KMS-11 (cell line): ENCODE results near the gene TSPAN1.
A peak's percentile ranks its signal among the peaks of the same experiment; 100 is the strongest.

Experiments used
- H2AFZ ChIP-seq: fragments of 200-600 bp; sonication (generic); 2 replicates; pipeline ENCODE4 v1.6.1; 2016; ENCODE audit warnings: antibody characterized with exemption, mixed run types, low read depth
- H3K27ac ChIP-seq: fragments of 200-600 bp; sonication (generic); 2 replicates; pipeline ENCODE4 v1.6.1; 2016; ENCODE audit warnings: mild to moderate bottlenecking, mixed run types
- H3K27me3 ChIP-seq: fragments of 200-600 bp; sonication (generic); 2 replicates; pipeline ENCODE4 v1.6.1; 2017; ENCODE audit warnings: mild to moderate bottlenecking, low read depth, mixed run types, moderate library complexity; ENCODE audit not compliant: insufficient read depth
- H3K36me3 ChIP-seq: fragments of 200-600 bp; sonication (generic); 2 replicates; pipeline ENCODE4 v1.6.1; 2017; ENCODE audit warnings: mild to moderate bottlenecking, mixed run types; ENCODE audit not compliant: insufficient read depth
- H3K4me1 ChIP-seq: fragments of 200-600 bp; sonication (generic); 2 replicates; pipeline ENCODE4 v1.6.1; 2016; ENCODE audit warnings: mild to moderate bottlenecking, low read depth, mixed run types; ENCODE audit not compliant: poor library complexity, severe bottlenecking
- H3K4me2 ChIP-seq: fragments of 200-600 bp; sonication (generic); 2 replicates; pipeline ENCODE4 v1.7.0; 2016; ENCODE audit warnings: mild to moderate bottlenecking, mixed run types
- H3K4me3 ChIP-seq: fragments of 200-600 bp; sonication (generic); IDR thresholded peaks from 2 replicates; pipeline ENCODE4 v1.6.1; 2017; ENCODE audit warnings: low read depth, low read length, mixed read lengths; ENCODE audit not compliant: insufficient read depth
- H3K79me2 ChIP-seq: fragments of 200-600 bp; sonication (generic); 2 replicates; pipeline ENCODE4 v1.6.1; 2016; ENCODE audit warnings: low read depth, mixed run types; ENCODE audit not compliant: insufficient read depth
- H3K9ac ChIP-seq: fragments of 200-600 bp; sonication (generic); 2 replicates; pipeline ENCODE4 v1.6.1; 2016; ENCODE audit warnings: mild to moderate bottlenecking, mixed run types
- H4K20me1 ChIP-seq: fragments of 200-600 bp; sonication (generic); 2 replicates; pipeline ENCODE4 v1.6.1; 2016; ENCODE audit warnings: mild to moderate bottlenecking, mixed run types; ENCODE audit not compliant: insufficient read depth
- TF ChIP-seq, protein P1 (sequence below): fragments of 200-600 bp; sonication (generic); conservative IDR thresholded peaks from 2 replicates; pipeline ENCODE4 v1.6.1; 2017; ENCODE audit warnings: low read depth, mild to moderate bottlenecking, antibody characterized with exemption, low read length, moderate library complexity, mixed read lengths

TSPAN1 gene

DNA sequence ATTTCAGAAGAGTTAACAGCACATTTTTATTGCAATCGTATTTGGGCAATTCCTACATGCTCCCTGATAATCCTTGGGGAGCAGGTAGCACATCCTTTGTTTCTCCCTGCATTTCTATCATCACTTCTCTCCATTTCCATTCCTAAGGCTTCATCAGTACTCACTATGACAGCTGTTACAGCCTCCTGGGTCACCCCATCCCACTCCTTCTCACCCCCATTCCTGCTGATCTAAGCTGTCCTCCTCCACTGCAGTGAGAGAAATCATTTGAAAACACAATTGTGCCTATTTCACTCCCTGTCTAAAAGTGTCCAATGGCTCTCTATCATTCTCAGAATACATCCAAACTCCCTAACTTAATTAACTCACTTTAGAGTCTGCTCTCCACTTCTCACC, 17.0 kb upstream of the TSPAN1 start:
- Histone ChIP-seq H3K27me3 (no peaks in the 10 kb centered on the region), H3K4me3 (no peak overlapping the region), H3K4me2 (peak overlapping the region; percentile 30; the same call in 1 of the 2 replicates), H3K27ac (no peak overlapping the region; the same call in 1 of the 2 replicates), H2AFZ (no peak overlapping the region), H3K4me1 (peaks cover 52% of the 10 kb centered on the region), H3K79me2 (no peaks in the 10 kb centered on the region), H3K9ac (no peak overlapping the region), H3K36me3 (no peaks in the 10 kb centered on the region), H4K20me1 (no peaks in the 10 kb centered on the region)
- TF ChIP-seq, protein P1, sequence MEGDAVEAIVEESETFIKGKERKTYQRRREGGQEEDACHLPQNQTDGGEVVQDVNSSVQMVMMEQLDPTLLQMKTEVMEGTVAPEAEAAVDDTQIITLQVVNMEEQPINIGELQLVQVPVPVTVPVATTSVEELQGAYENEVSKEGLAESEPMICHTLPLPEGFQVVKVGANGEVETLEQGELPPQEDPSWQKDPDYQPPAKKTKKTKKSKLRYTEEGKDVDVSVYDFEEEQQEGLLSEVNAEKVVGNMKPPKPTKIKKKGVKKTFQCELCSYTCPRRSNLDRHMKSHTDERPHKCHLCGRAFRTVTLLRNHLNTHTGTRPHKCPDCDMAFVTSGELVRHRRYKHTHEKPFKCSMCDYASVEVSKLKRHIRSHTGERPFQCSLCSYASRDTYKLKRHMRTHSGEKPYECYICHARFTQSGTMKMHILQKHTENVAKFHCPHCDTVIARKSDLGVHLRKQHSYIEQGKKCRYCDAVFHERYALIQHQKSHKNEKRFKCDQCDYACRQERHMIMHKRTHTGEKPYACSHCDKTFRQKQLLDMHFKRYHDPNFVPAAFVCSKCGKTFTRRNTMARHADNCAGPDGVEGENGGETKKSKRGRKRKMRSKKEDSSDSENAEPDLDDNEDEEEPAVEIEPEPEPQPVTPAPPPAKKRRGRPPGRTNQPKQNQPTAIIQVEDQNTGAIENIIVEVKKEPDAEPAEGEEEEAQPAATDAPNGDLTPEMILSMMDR = no peak

DNA sequence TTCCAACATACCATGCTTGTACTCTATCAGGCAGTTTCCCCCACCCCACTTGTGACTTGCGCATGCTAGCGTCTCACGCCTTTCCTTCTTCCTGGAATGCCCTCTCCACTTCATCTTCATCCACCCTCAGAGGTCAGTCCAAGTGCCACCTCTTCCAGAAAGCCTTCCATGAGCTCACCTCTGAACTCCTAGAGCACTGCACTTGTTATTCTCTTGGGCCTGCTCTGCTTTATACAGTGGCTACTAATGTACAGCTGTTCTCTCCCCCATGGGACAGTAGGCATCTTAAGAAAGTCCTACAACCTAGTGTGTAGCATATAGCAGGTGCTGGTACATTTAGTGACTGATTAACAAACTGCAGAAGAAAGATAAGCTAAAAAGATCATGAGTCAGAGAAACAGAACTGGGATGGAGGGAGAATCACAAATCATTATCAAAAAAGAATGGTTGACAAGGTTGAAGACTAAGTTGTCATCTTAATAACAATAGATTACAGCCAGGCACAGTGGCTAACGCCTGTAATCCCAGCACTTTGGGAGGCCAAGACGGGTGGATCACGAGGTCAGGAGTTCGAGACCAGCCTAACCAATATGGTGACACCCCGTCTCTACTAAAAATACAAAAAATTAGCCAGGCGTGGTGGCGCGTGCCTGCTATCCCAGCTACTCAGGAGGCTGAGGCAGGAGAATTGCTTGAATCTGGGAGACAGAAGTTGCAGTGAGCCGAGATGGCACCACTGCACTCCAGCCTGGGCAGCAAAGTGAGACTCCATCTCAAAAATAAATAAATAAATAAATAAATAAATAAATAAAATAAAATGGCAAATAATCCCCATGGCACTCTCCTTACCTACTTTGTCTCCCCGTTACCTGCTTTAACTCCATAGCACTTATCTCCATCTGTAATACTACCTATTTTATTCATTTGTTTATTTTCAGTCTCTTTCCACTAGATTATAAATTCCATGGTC, 16.3 kb upstream of the TSPAN1 start:
- H3K79me2 ChIP-seq = no peaks in the 10 kb centered on the region
- H3K36me3 ChIP-seq = no peaks in the 10 kb centered on the region
- no peaks in the 10 kb centered on the region for H4K20me1 ChIP-seq
- H3K9ac ChIP-seq = peak overlapping the region; percentile 6; the same call in 1 of the 2 replicates
- H3K4me2 ChIP-seq = peak overlapping the region; percentile 86
- no peak overlapping the region for H3K4me3 ChIP-seq
- peak overlapping the region; percentile 76 for H3K27ac ChIP-seq
- peak overlapping the region; percentile 58 for H2AFZ ChIP-seq
- H3K27me3 ChIP-seq = no peaks in the 10 kb centered on the region
- H3K4me1 ChIP-seq = peaks cover 49% of the 10 kb centered on the region
- TF ChIP-seq, protein P1 = no peak

DNA sequence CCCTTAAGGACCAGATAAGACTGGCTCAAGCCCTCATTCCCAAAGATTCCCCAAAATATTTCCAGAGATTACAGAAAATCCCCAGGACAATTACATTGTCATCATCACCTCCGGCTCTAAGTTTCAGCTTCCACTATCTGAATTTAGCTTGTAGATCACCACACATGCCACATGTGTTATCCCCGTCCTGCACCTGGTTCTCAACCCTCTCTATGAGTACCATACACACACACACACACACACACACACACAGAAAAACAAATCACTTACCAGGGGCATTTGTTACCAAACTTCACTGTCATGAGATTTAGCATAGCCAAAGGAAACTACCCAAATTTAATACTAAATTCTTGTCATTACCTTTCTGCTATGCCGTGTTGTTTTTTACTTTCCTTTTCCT, 15.4 kb upstream of the TSPAN1 start:
- TF ChIP-seq, protein P1 = no peak
- H2AFZ ChIP-seq = peak overlapping the region; percentile 58
- H3K4me3 ChIP-seq = peak overlapping the region; percentile 46

DNA sequence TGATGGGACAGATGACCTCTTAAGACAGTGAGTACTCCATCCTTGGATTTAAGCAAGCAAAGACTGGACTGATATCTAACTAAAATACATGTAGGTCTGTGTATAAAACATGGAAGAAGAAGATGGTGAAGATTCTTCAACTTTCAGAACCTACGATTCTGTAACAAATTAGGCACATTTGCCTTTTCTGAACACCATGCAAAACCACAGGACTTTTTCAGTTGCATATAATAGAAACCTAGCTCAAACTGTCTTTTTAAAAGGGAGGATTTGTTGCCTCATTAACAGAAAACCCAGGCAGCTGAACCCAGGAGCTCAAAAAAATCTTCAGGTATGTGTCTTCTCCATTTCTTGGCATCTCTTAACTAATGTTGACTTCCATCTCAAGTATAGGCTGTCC, 14.7 kb upstream of the TSPAN1 start:
- Histone ChIP-seq H3K79me2 (no peaks in the 10 kb centered on the region), H3K4me3 (peak overlapping the region; percentile 46), H3K27ac (peak overlapping the region; percentile 76), H3K27me3 (no peaks in the 10 kb centered on the region), H3K36me3 (no peaks in the 10 kb centered on the region), H3K4me1 (peaks cover 44% of the 10 kb centered on the region), H4K20me1 (no peaks in the 10 kb centered on the region), H3K9ac (peak overlapping the region; percentile 27; the same call in 1 of the 2 replicates), H3K4me2 (peak overlapping the region; percentile 86), H2AFZ (peak overlapping the region; percentile 58)
- TF ChIP-seq, protein P1 = no peak

More for the DNA sequence above, 15.4 kb upstream of the TSPAN1 start:
- H3K36me3 ChIP-seq = no peaks in the 10 kb centered on the region
- H3K27me3 ChIP-seq = no peaks in the 10 kb centered on the region
- H3K27ac ChIP-seq = peak overlapping the region; percentile 76
- peak overlapping the region; percentile 27 for H3K9ac ChIP-seq
- H4K20me1 ChIP-seq = no peaks in the 10 kb centered on the region
- peaks cover 44% of the 10 kb centered on the region for H3K4me1 ChIP-seq
- no peaks in the 10 kb centered on the region for H3K79me2 ChIP-seq
- peak overlapping the region; percentile 86 for H3K4me2 ChIP-seq
